Panc1 (cell line): ENCODE measurements around the gene TBC1D16. TPM values are rescaled to one million over a fixed set of nuclear protein-coding genes. Genes with fewer than 3 reads are reported as not detected.

Experiments
- ATAC-seq: fragments of 200-7000 bp; cut with Tn5 transposase; 2 replicates; pipeline ENCODE4 v1.9.1; 2020; ENCODE audit warnings: mild to moderate bottlenecking, moderate library complexity
- BruUV-seq: library from RNA; stranded (reverse); fragments of 400-500 nt; replicated peaks from 2 replicates; lab custom pipeline; 2021; lab: Mats Ljungman, UMichigan
- CTCF ChIA-PET: fragments of 300-600 bp; sonication (Branson Sonifier 250); formaldehyde crosslinking; loops from one replicate; lab custom pipeline; 2022; ENCODE audit warnings: antibody characterized with exemption; lab: Charles Lee
- POLR2A ChIA-PET: fragments of 300-600 bp; sonication (Branson Sonifier 250); formaldehyde crosslinking; loops from one replicate; lab custom pipeline; 2022; ENCODE audit warnings: antibody characterized with exemption; lab: Charles Lee
- DNase-seq: peaks from one replicate; pipeline ENCODE4 v3.0.0-alpha.2; 2010; ENCODE audit warnings: low read depth, low spot score
- H3K27ac ChIP-seq: 2 replicates; pipeline ENCODE4 v1.5.1; 2011; ENCODE audit warnings: mild to moderate bottlenecking, low read length, inconsistent platforms
- H3K27me3 ChIP-seq: fragments of 200-500 bp; sonication (Bioruptor generic); 2 replicates; pipeline ENCODE4 v1.6.0; 2014; ENCODE audit warnings: low read length, inconsistent platforms; ENCODE audit not compliant: control insufficient read depth, insufficient read depth
- H3K36me3 ChIP-seq: fragments of 200-500 bp; sonication (Bioruptor generic); 2 replicates; pipeline ENCODE4 v1.5.1; 2014; ENCODE audit warnings: inconsistent platforms, mild to moderate bottlenecking, low read length, moderate library complexity; ENCODE audit not compliant: control insufficient read depth, insufficient read depth
- H3K4me1 ChIP-seq: 2 replicates; pipeline ENCODE4 v1.5.1; 2011; ENCODE audit warnings: inconsistent platforms, mild to moderate bottlenecking, low read length, moderate library complexity; ENCODE audit not compliant: control insufficient read depth, insufficient read depth
- H3K4me3 ChIP-seq, 2 experiments: 2 replicates each; pipeline ENCODE4 v1.5.1; 2011 to 2012; ENCODE audit warnings: low read depth in 2 of 2, low read length in 2 of 2, mild to moderate bottlenecking in 2 of 2, inconsistent platforms in 1 of 2, moderate library complexity in 1 of 2
- H3K9me3 ChIP-seq: fragments of 200-500 bp; sonication (Bioruptor generic); 2 replicates; pipeline ENCODE4 v1.5.1; 2014; ENCODE audit warnings: low read depth, mild to moderate bottlenecking, inconsistent platforms, low read length, moderate library complexity; ENCODE audit not compliant: control insufficient read depth, insufficient read depth
- CTCF ChIP-seq: fragments of 450-650 bp; IDR thresholded peaks from 2 replicates; pipeline ENCODE4 v1.5.1; 2017; ENCODE audit warnings: mild to moderate bottlenecking
- POLR2AphosphoS5 ChIP-seq: IDR thresholded peaks from 2 replicates; pipeline ENCODE4 v1.6.1; 2012; ENCODE audit warnings: mild to moderate bottlenecking, low read depth, low read length, moderate library complexity
- REST ChIP-seq, 2 experiments: IDR thresholded peaks; 2 replicates each; pipeline ENCODE4 v1.6.1; 2011 to 2012; ENCODE audit warnings: low read depth in 2 of 2, control low read depth in 1 of 2, low read length in 1 of 2, mild to moderate bottlenecking in 1 of 2, moderate library complexity in 1 of 2; ENCODE audit not compliant: insufficient read depth in 1 of 2
- SIN3A ChIP-seq: IDR thresholded peaks from 2 replicates; pipeline ENCODE4 v1.6.1; 2012; ENCODE audit warnings: low read depth, mild to moderate bottlenecking, low read length, moderate library complexity, borderline replicate concordance; ENCODE audit not compliant: insufficient read depth
- TCF7L2 ChIP-seq: IDR thresholded peaks from 2 replicates; pipeline ENCODE4 v1.6.1; 2011; ENCODE audit warnings: mild to moderate bottlenecking, low read depth, low read length, inconsistent platforms
- in situ Hi-C: cut with HindIII; loops from 2 replicates; pipeline ENCODE4 v1.10.0; 2016; ENCODE audit warnings: low sequenced_read_pairs, low pct_unique_long_range_greater_than_20kb
- intact Hi-C: fragments of 100-400 bp; cut with micrococcal nuclease; formaldehyde crosslinking; loops from one replicate; pipeline ENCODE4 v1.10.0; 2022; ENCODE audit not compliant: unreplicated experiment
- total RNA-seq: library from RNA; stranded (reverse); gene quantifications from one replicate; pipeline ENCODE4 v1.2.1, GENCODE V29; 2021; ENCODE audit not compliant: unreplicated experiment

The TBC1D16 gene
- total RNA-seq, 1 experiment from 2014 or later: 41.6 TPM

- TF ChIP-seq POLR2AphosphoS5 (no peak), TCF7L2 (no peak), SIN3A (no peak), CTCF (no peak), REST (IDR thresholded peaks at IDR 0.05; ENCODE audit: insufficient read depth in 1 of 2, low read depth in 2 of 2, low read length in 1 of 2) (no peak)
- ChIA-PET POLR2A (no interaction called here), CTCF (no interaction called here)
- in situ Hi-C loops (no loop called here), intact Hi-C loops (no loop called here)
- Histone ChIP-seq H3K4me3 (no peak overlapping the region), H3K9me3 (no peaks in the 10 kb centered on the region), H3K4me1 (no peaks in the 10 kb centered on the region), H3K36me3 (no peaks in the 10 kb centered on the region), H3K27me3 (no peaks in the 10 kb centered on the region), H3K27ac (no peak overlapping the region)
- DNase-seq (no peak), ATAC-seq (no peak)
- BruUV-seq: no TSS peak
These were observed 145.0 kb downstream of the TBC1D16 start for GRCh38 chr17:79890706-79891105.

- Histone ChIP-seq H3K27ac (no peak overlapping the region), H3K9me3 (no peaks in the 10 kb centered on the region), H3K27me3 (no peaks in the 10 kb centered on the region), H3K36me3 (no peaks in the 10 kb centered on the region), H3K4me1 (no peaks in the 10 kb centered on the region), H3K4me3 (no peak overlapping the region)
- in situ Hi-C loops: no loop called here
- intact Hi-C loops: no loop called here
- POLR2A ChIA-PET: interaction anchor here (0.6 kb wide), 1 partner anchor 11 kb away, joined by 3 read pairs; no protein-coding TSS in a partner anchor
- TF ChIP-seq POLR2AphosphoS5: no peak
- no peak for TF ChIP-seq REST (IDR thresholded peaks at IDR 0.05; ENCODE audit: insufficient read depth in 1 of 2, low read depth in 2 of 2, low read length in 1 of 2)
- TF ChIP-seq CTCF: no peak
- no peak for TF ChIP-seq TCF7L2
- TF ChIP-seq SIN3A: no peak
- DNase-seq: no peak
- no TSS peak for BruUV-seq
- no peak for ATAC-seq
- CTCF ChIA-PET: interaction anchor here (0.5 kb wide), 1 partner anchor 15 kb away, joined by 3 read pairs; no protein-coding TSS in a partner anchor
These were observed 146.6 kb downstream of the TBC1D16 start for GRCh38 chr17:79888811-79889634.
